Measurements from ENCODE around the gene PIAS3.

DNA sequence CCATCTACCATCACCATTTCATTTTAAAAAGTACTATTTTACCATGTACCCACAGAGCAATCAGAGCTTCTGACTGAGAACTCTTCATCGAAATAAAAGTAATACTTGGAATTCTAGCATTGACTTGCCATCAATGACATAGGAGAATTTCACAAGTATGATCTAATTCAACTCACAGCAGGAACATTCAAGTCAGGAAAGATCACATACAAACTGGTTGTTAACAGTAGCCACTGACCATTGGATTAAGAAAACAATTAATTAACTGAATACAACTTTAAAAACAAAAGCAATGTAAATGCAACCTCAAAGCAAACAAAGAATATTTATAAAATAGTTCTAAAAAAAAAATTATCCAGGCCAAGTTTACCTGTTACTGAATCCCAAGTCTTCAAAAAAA lies 53.8 kb downstream of the PIAS3 start:
- TF ChIP-seq POLR2AphosphoS5 (IDR thresholded peaks at IDR 0.05; ENCODE audit: low read depth) (no peak), CTCF (conservative IDR thresholded peaks at IDR 0.05; ENCODE audit: low read depth in 2 of 2) (no peak), EZH2 (IDR thresholded peaks at IDR 0.05; ENCODE audit: low read depth, unreplicated experiment) (no peak), CREB1 (CRISPR knock-in tag; IDR thresholded peaks at IDR 0.05; ENCODE audit: low read depth) (no peak), REST (IDR thresholded peaks at IDR 0.05; ENCODE audit: unreplicated experiment) (no peak), NANOG (IDR thresholded peaks at IDR 0.05; ENCODE audit: borderline replicate concordance) (no peak), EZH2phosphoT487 (IDR thresholded peaks at IDR 0.05; ENCODE audit: unreplicated experiment) (no peak), JUNB (IDR thresholded peaks at IDR 0.05; ENCODE audit: unreplicated experiment) (no peak), ZNF331 (CRISPR knock-in tag; IDR thresholded peaks at IDR 0.05; ENCODE audit: low read depth) (no peak), STAT1 (IDR thresholded peaks at IDR 0.05; ENCODE audit: unreplicated experiment) (no peak), ZNF114 (CRISPR knock-in tag; IDR thresholded peaks at IDR 0.05) (no peak)
- TF ChIP-seq, protein P1, sequence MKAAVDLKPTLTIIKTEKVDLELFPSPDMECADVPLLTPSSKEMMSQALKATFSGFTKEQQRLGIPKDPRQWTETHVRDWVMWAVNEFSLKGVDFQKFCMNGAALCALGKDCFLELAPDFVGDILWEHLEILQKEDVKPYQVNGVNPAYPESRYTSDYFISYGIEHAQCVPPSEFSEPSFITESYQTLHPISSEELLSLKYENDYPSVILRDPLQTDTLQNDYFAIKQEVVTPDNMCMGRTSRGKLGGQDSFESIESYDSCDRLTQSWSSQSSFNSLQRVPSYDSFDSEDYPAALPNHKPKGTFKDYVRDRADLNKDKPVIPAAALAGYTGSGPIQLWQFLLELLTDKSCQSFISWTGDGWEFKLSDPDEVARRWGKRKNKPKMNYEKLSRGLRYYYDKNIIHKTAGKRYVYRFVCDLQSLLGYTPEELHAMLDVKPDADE (IDR thresholded peaks at IDR 0.05), result no peak
- TF ChIP-seq, protein P2, sequence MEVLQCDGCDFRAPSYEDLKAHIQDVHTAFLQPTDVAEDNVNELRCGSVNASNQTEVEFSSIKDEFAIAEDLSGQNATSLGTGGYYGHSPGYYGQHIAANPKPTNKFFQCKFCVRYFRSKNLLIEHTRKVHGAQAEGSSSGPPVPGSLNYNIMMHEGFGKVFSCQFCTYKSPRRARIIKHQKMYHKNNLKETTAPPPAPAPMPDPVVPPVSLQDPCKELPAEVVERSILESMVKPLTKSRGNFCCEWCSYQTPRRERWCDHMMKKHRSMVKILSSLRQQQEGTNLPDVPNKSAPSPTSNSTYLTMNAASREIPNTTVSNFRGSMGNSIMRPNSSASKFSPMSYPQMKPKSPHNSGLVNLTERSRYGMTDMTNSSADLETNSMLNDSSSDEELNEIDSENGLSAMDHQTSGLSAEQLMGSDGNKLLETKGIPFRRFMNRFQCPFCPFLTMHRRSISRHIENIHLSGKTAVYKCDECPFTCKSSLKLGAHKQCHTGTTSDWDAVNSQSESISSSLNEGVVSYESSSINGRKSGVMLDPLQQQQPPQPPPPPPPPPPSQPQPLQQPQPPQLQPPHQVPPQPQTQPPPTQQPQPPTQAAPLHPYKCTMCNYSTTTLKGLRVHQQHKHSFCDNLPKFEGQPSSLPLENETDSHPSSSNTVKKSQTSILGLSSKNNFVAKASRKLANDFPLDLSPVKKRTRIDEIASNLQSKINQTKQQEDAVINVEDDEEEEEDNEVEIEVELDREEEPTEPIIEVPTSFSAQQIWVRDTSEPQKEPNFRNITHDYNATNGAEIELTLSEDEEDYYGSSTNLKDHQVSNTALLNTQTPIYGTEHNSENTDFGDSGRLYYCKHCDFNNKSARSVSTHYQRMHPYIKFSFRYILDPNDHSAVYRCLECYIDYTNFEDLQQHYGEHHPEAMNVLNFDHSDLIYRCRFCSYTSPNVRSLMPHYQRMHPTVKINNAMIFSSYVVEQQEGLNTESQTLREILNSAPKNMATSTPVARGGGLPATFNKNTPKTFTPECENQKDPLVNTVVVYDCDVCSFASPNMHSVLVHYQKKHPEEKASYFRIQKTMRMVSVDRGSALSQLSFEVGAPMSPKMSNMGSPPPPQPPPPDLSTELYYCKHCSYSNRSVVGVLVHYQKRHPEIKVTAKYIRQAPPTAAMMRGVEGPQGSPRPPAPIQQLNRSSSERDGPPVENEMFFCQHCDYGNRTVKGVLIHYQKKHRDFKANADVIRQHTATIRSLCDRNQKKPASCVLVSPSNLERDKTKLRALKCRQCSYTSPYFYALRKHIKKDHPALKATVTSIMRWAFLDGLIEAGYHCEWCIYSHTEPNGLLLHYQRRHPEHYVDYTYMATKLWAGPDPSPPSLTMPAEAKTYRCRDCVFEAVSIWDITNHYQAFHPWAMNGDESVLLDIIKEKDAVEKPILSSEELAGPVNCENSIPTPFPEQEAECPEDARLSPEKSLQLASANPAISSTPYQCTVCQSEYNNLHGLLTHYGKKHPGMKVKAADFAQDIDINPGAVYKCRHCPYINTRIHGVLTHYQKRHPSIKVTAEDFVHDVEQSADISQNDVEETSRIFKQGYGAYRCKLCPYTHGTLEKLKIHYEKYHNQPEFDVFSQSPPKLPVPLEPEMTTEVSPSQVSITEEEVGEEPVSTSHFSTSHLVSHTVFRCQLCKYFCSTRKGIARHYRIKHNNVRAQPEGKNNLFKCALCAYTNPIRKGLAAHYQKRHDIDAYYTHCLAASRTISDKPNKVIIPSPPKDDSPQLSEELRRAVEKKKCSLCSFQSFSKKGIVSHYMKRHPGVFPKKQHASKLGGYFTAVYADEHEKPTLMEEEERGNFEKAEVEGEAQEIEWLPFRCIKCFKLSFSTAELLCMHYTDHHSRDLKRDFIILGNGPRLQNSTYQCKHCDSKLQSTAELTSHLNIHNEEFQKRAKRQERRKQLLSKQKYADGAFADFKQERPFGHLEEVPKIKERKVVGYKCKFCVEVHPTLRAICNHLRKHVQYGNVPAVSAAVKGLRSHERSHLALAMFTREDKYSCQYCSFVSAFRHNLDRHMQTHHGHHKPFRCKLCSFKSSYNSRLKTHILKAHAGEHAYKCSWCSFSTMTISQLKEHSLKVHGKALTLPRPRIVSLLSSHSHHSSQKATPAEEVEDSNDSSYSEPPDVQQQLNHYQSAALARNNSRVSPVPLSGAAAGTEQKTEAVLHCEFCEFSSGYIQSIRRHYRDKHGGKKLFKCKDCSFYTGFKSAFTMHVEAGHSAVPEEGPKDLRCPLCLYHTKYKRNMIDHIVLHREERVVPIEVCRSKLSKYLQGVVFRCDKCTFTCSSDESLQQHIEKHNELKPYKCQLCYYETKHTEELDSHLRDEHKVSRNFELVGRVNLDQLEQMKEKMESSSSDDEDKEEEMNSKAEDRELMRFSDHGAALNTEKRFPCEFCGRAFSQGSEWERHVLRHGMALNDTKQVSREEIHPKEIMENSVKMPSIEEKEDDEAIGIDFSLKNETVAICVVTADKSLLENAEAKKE (CRISPR knock-in tag; IDR thresholded peaks at IDR 0.05), result no peak
